Stimulated activated CD4-positive, alpha-beta T cell treated with anti-CD3 and anti-CD28 coated beads, Interleukin-15, amount 100 ng/mL, for 1 hour (primary cell): Measurements from ENCODE around the gene PSMD14.

ENCODE experiments used
- DNase-seq, 2 donors: peaks; one replicate each; pipeline ENCODE4 v3.0.0-alpha.2; 2020; ENCODE audit warnings: low read depth in 1 of 2, low spot score in 1 of 2

Gene PSMD14

GRCh38 chr2:161438598-161438997 is 130.4 kb downstream of the PSMD14 start:
- no peak for DNase-seq

DNA sequence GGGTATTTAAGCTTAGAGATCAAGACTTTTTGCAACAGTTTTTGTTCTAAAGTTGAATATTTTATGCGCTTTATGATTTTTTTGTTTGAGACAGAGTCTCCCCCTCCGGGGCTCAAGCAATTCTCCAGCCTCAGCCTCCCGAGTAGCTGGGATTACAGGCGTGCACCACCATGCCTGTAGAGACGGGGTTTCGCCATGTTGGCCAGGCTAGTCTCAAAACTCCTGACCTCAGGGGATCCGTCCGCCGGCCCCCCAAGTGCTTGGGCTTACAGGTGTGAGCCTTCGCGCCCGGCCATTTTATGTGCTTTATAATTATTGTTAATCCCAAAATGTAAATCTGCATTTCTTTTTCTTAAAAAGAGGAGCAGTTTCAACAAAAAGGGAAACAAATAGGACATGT is 136.9 kb downstream of the PSMD14 start:
- no peak for DNase-seq

DNA sequence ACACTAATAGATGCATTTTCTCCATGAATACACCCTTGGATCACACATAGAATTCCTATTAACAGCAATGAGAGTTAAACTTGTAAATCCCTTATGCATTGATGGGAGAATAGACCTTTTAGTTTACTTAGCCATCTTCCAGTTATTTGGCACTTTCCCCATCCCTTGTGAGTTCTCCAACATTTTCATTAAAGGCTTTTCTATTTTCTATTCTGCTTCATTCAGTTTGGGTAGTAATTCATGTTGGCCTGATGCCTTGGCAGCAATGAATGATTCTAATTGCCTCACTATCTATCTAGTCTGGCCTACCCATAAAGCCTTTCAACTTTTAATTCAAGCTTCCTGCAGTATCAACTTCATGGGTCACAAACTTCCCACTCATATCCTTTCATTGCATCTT is 140.2 kb downstream of the PSMD14 start:
- no peak for DNase-seq
